Upper lobe of left lung (tissue), 6 donors: Measurements from ENCODE around the gene ZCCHC24. TPM values are rescaled to one million over a fixed set of nuclear protein-coding genes. Genes with fewer than 3 reads are reported as not detected.
A peak's percentile ranks its signal among the peaks of the same experiment; 100 is the strongest.

ENCODE experiments used
- ATAC-seq, 2 donors: fragments of 200-7000 bp; cut with Tn5 transposase; one replicate each; pipeline ENCODE4 v1.9.1; 2022; ENCODE audit warnings: mild to moderate bottlenecking in 2 of 2, moderate library complexity in 2 of 2; ENCODE audit not compliant: low FRiP score in 2 of 2
- DNase-seq, 2 donors: peaks; one replicate each; pipeline ENCODE4 v3.0.0-alpha.2; 2019 to 2020
- H3K27ac ChIP-seq, 4 donors: fragments of 200-600 bp; sonication (generic); one replicate each; pipeline ENCODE4 v1.5.1; 2016 to 2019
- H3K27me3 ChIP-seq, 4 donors: fragments of 200-600 bp; sonication (generic); one replicate each; pipeline ENCODE4 v1.5.1; 2017 to 2019
- H3K36me3 ChIP-seq, 4 donors: fragments of 200-600 bp; sonication (generic); one replicate each; pipeline ENCODE4 v1.5.1; 2016 to 2019
- H3K4me1 ChIP-seq, 4 donors: fragments of 200-600 bp; sonication (generic); one replicate each; pipeline ENCODE4 v1.5.1; 2018 to 2019
- H3K4me3 ChIP-seq, 4 donors: fragments of 200-600 bp; sonication (generic); one replicate each; pipeline ENCODE4 v1.5.1; 2017 to 2019; ENCODE audit warnings: mild to moderate bottlenecking in 2 of 4, moderate library complexity in 1 of 4
- H3K9me3 ChIP-seq, 4 donors: fragments of 200-600 bp; sonication (generic); one replicate each; pipeline ENCODE4 v1.5.1; 2018 to 2019
- EP300 ChIP-seq, 4 donors: sonication (generic); formaldehyde crosslinking; IDR thresholded peaks; one replicate each; pipeline ENCODE4 v1.5.1; 2017; ENCODE audit warnings: antibody characterized with exemption in 4 of 4, control low read depth in 2 of 4
- POLR2A ChIP-seq, 4 donors: fragments of 450-650 bp; IDR thresholded peaks; one replicate each; pipeline ENCODE4 v1.5.1; 2016 to 2017; ENCODE audit warnings: antibody characterized with exemption in 4 of 4, mild to moderate bottlenecking in 2 of 4
- POLR2AphosphoS5 ChIP-seq, 2 donors: sonication (generic); formaldehyde crosslinking; IDR thresholded peaks; one replicate each; pipeline ENCODE4 v1.5.1; 2017; ENCODE audit warnings: antibody characterized with exemption in 2 of 2
- WGBS, 2 donors: methylation state at CpG; one replicate each; pipeline ENCODE4 v1.1.5; 2017 to 2018; 5-methylcytosine and 5-hydroxymethylcytosine counted together
- total RNA-seq, 6 donors: library from RNA; depleted of rRNA in 4 of 6; stranded (reverse); fragments of >200 nt in 4 of 6; gene quantifications; one replicate each; pipeline versions ENCODE4 v1.1.0 to v1.2.1, GENCODE V29; 2016 to 2021
- TF ChIP-seq, protein P1 (sequence below), 6 experiments: fragments of 450-650 bp in 4 of 6; fragments of 200-600 bp in 2 of 6; sonication (generic) in 2 of 6; IDR thresholded peaks; one replicate each; pipeline ENCODE4 v1.5.1; 2016 to 2019; ENCODE audit warnings: antibody characterized with exemption in 6 of 6
- donor health status: DM: no; HTN: no; CAD: no; lungs with moderate emphysema.
- donor health status: DM: no; HTN: yes; CAD: no; lungs with severe emphysema.

The ZCCHC24 gene
- total RNA-seq, 6 donors from 2014 or later = 12.6 to 45.7 (median 21.0) TPM

DNA sequence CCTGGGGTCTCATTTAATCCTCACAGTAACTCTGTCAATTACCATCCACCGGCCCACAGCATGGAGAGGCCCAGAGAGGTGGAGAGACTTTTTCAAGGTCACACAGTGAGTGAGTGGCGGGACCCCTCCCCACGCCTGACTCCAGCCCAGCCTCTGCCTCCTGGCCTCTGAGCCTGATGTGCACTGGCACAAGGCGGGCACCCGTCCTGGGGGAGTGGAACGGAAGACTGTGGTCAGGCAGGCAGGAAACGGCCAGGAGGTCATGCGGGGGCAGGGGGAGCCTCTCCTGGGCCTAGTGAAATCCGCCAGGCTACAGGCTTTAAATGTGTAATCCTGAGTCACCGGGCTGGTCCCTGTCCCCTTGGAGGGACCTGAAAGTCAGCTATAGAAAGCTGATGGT, 32.2 kb downstream of the ZCCHC24 start:
- Histone ChIP-seq H3K27me3 (no peaks in the 10 kb centered on the region), H3K4me3 (no peak overlapping the region), H3K4me1 (peaks cover 45 to 58% (median 50%) of the 10 kb centered on the region in 4 donors), H3K36me3 (peaks cover 0 to 6% (median under 1%) of the 10 kb centered on the region in 4 donors), H3K9me3 (no peaks in the 10 kb centered on the region), H3K27ac (peak overlapping the region in 3 of 4 donors; percentile 26 to 53 (median 42))
- peak in 1 of 2 donors; percentile 25 for TF ChIP-seq POLR2AphosphoS5 (IDR thresholded peaks at IDR 0.05)
- TF ChIP-seq, protein P1, sequence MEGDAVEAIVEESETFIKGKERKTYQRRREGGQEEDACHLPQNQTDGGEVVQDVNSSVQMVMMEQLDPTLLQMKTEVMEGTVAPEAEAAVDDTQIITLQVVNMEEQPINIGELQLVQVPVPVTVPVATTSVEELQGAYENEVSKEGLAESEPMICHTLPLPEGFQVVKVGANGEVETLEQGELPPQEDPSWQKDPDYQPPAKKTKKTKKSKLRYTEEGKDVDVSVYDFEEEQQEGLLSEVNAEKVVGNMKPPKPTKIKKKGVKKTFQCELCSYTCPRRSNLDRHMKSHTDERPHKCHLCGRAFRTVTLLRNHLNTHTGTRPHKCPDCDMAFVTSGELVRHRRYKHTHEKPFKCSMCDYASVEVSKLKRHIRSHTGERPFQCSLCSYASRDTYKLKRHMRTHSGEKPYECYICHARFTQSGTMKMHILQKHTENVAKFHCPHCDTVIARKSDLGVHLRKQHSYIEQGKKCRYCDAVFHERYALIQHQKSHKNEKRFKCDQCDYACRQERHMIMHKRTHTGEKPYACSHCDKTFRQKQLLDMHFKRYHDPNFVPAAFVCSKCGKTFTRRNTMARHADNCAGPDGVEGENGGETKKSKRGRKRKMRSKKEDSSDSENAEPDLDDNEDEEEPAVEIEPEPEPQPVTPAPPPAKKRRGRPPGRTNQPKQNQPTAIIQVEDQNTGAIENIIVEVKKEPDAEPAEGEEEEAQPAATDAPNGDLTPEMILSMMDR (IDR thresholded peaks at IDR 0.05) = no peak
- DNase-seq (peak in 1 of 2 donors; percentile 57), ATAC-seq (peak in 1 of 2 donors; percentile 47)
- whole genome bisulfite sequencing, 2 donors = 55 to 65% methylated on average over 7 to 10 of the region's 10 CpGs

DNA sequence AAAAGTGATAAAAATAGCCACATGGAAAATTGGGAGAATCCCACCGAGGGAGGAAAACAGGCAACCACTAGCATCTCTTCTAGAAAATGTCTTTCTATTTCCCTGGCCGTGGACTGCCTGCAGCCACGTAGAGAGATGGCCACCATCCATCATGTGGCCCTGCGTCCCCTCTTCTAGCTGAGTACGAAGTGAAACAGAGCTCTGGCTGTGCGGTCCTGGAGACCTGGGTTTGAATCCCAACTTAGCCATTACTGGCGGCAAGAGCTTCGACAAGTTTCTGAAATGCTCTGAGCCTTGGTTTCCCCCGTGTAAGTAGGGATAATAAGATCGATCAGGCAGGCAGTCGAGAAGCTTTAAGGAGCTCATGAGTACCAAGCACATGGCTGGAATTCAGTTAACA, 32.9 kb downstream of the ZCCHC24 start:
- WGBS, 2 donors = 90 to 91% methylated on average over 8 to 11 of the region's 11 CpGs
- ATAC-seq (no peak), DNase-seq (no peak)
- TF ChIP-seq POLR2A (IDR thresholded peaks at IDR 0.05) = no peak
- no peaks in the 10 kb centered on the region for H3K27me3 ChIP-seq
- peaks cover 41 to 57% (median 51%) of the 10 kb centered on the region in 4 donors for H3K4me1 ChIP-seq
- H3K27ac ChIP-seq = no peak overlapping the region
- no peak overlapping the region for H3K4me3 ChIP-seq
- H3K9me3 ChIP-seq = no peaks in the 10 kb centered on the region
- peaks cover 0 to 6% (median 0%) of the 10 kb centered on the region in 4 donors for H3K36me3 ChIP-seq

DNA sequence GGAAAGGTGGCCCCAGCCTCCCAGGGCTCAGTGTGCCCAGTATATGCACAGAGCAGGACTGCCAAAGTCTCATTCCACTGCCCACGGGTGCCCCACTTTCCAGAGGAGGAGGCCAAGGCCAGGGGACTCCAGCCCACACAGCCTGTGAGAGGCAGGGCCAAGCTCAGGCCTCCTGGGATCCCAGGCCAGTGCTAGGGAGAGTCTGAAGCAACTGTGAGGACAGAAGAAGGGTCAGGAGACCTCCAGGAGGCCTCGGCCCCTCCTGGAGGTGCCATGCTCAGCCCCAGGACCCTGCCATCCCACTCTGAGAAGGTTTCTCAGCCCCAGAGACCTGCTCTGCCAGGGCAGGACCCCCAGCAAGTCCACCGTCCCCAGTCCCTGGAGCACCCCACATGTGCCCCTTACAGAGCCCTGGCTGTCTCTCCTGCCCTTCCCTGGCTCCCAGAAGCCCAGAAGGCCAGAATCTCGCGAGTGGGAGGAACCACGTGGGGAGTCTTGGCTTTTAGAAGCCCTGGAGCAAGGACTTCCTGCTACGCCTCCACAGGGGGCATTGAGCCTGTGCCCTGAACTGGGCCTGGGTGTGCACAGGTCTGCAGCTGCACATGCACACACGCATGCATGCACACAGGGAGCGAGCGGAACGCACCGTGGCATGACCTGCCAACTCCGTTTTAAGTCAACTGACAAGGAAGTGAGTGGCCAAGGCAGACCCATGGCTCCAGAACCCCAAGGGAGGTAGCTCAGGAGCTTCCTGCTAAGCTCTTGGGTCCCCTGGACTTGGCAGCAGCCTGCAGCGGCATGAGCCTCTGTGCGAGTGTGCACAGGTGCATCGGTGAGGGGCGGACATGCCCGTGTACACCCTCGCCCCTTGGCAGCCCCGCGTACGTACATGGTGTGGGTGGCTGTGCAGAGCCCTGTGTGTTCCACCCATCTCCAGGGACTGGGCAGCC, 33.6 kb downstream of the ZCCHC24 start:
- Histone ChIP-seq H3K4me3 (no peak overlapping the region), H3K27me3 (no peaks in the 10 kb centered on the region), H3K36me3 (peaks cover 0 to 5% (median 0%) of the 10 kb centered on the region in 4 donors), H3K27ac (peak overlapping the region in 2 of 4 donors; percentile 0 to 49), H3K4me1 (peaks cover 34 to 58% (median 52%) of the 10 kb centered on the region in 4 donors), H3K9me3 (no peaks in the 10 kb centered on the region)
- DNase-seq (no peak), ATAC-seq (no peak)
- TF ChIP-seq, protein P1 (IDR thresholded peaks at IDR 0.05) = no peak
- TF ChIP-seq POLR2AphosphoS5 (IDR thresholded peaks at IDR 0.05) (no peak), EP300 (IDR thresholded peaks at IDR 0.05) (no peak)
- 83 to 89% methylated on average over 11 to 22 of the region's 22 CpGs for WGBS, 2 donors

DNA sequence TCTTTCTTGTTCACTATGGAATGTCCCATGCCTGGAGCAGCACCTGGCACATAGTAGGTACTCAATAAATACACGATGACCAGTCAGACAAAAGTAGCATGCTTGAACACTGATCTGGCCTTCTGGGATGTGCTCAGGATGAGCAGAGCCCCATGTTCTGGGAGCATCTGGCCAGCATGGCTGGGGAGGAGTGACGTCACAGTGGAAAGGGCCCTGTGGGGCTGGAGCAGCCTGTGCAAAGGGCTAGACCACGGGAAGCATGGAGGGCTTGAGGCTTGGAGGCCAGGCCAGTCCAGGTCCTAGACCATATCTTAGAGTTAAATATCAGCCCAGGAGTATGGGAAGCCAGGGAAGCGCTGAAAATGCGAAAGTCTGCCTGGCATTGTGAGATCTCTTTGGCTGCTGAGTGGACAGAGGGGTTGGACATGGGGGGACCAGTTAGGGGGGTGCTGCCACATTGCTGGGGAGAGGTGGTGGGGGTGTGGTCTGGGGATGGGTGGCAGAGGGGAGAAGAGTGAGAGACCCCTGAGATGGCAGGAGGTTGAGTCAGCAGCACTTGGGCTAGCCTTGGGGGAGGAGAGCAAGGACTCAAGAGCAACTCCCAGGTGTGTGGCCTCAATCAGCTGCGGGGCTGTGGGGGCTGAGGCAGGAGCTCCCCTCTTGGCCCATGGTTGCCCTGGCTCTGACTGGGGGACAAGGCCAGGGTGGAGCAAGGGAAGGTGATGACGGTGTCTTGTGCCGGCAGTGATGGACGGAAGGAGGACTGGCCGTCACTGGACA, 34.9 kb downstream of the ZCCHC24 start:
- H3K27ac ChIP-seq = peak overlapping the region in 3 of 4 donors; percentile 15 to 70 (median 68)
- DNase-seq = no peak
- H3K4me1 ChIP-seq = peaks cover 39 to 65% (median 60%) of the 10 kb centered on the region in 4 donors
- no peaks in the 10 kb centered on the region for H3K36me3 ChIP-seq
- H3K4me3 ChIP-seq = no peak overlapping the region
- H3K9me3 ChIP-seq = no peaks in the 10 kb centered on the region
- TF ChIP-seq, protein P1 (IDR thresholded peaks at IDR 0.05) = no peak
- TF ChIP-seq POLR2AphosphoS5 (IDR thresholded peaks at IDR 0.05) = no peak
- no peak for TF ChIP-seq EP300 (IDR thresholded peaks at IDR 0.05)
- no peak for TF ChIP-seq POLR2A (IDR thresholded peaks at IDR 0.05)
- peak in 1 of 2 donors; percentile 23 for ATAC-seq
- H3K27me3 ChIP-seq = no peaks in the 10 kb centered on the region
- WGBS, 2 donors = 81 to 88% methylated on average over 10 of the region's 10 CpGs

DNA sequence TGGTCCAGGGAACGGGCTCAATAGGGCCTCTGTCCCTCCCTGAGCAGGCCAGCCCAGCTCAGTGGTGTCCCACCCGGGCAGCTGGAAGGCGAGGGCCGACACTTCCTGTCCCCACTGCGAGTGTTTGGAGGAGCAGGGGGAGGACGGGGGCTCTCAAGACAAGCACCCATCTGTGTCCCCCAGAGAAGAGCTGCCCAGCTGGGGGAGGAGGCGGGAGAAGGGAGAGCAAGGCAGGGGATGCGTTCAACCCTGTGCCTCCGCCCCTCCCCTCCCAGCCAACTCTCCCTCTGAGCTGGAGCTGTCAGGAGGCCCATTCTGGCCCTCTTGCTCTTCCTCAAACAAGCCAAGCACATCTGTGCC, 35.7 kb downstream of the ZCCHC24 start:
- ATAC-seq = no peak

More for the DNA sequence above, 35.7 kb downstream of the ZCCHC24 start:
- H3K4me1 ChIP-seq = peaks cover 45 to 73% (median 68%) of the 10 kb centered on the region in 4 donors
- H3K9me3 ChIP-seq = no peaks in the 10 kb centered on the region
- H3K36me3 ChIP-seq = no peaks in the 10 kb centered on the region
- no peak overlapping the region for H3K4me3 ChIP-seq
- H3K27me3 ChIP-seq = no peaks in the 10 kb centered on the region
- WGBS, 2 donors = 43 to 65% methylated on average over 7 to 9 of the region's 9 CpGs
- peak overlapping the region in 3 of 4 donors; percentile 15 to 70 (median 68) for H3K27ac ChIP-seq
- DNase-seq = no peak
- no peak for TF ChIP-seq POLR2AphosphoS5 (IDR thresholded peaks at IDR 0.05)
